NCI-H526 treated with DMSO at 0.1 percent for 48 hours (cell line): Measurements from ENCODE around the gene NLK.
"Not testable (repeated sequence)": the region's sequence is repeated elsewhere in the genome, so short reads cannot be mapped to it uniquely, and the experiment has no call there.

Experiments used
- DNase-seq: peaks from one replicate; lab custom pipeline; 2025; lab: John Stamatoyannopoulos, UW

Gene NLK

DNA sequence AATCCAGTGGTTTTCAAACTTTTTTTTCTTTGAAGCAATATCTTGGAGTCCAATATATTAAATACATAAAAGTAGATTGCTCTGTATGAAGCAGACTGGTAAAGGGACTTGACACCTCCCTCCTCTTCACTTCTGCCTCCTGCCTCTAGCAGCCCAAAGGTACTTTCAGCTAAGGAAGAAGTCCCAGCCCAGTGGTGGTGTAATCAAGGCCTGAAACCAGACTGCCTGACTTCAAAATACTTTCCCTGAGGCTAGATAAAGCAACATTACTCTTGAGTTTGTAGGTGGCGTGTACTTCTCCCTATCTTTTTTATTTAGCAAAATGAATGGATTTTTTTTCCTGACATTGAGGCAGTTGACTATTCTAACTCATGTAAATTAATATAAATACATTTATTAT lies 154.2 kb downstream of the NLK start:
- no peak for DNase-seq

DNA sequence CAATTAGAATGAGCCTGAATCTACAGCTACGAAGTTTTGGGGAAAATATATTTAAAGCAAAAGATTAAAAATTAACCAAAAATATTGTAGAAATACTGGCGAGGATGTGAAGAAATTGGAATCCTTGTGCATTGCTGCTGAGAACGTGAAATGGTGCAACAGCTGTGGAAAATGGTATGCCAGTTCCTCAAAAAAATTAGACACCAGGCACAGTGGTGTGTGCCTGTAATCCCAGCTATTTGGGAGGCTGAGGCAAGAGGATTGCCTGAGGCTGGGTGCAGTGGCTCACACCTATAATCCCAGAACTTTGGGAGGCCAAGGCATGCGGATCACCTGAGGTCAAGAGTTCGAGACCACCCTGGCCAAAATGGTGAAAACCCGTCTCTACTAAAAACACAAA lies 156.6 kb downstream of the NLK start:
- DNase-seq = no peak

DNA sequence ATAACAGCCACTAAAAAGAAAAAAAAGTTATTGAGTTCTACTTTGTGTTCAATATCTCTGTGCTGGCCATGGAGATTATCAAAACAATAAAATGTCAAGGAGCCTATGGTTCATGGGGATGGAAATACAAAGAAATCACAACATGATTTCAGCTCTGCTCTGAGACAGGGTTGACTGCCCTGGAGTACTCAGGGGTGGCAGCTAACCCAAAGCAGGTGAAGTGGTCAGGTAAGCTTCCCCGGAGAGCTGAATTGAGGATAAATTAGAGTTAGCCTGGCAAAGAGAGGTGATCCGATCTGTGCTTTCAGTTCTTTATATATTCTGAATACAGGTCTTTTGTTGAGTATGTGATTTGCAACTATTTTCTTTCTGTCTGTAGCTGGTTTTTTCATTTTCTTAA lies 157.3 kb downstream of the NLK start:
- DNase-seq = no peak

DNA sequence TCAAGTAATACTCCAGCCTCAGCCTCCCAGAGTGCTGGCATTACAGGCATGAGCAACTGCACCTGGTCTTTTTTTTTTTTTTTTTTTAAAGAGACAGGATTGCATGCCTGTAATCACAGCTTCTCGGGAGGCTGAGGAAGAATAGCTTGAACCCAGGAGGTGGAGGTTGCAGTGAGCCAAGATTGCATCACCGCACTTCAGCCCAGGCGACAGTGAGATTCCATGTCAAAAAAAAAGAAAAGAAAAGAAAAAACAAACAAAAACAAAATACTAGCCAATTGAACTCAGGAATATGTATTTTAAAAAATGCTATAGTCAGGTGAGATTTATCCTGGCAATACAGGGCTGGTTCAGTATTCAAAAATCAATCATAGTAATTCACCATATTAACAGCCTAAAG lies 158.8 kb downstream of the NLK start:
- DNase-seq = no peak

DNA sequence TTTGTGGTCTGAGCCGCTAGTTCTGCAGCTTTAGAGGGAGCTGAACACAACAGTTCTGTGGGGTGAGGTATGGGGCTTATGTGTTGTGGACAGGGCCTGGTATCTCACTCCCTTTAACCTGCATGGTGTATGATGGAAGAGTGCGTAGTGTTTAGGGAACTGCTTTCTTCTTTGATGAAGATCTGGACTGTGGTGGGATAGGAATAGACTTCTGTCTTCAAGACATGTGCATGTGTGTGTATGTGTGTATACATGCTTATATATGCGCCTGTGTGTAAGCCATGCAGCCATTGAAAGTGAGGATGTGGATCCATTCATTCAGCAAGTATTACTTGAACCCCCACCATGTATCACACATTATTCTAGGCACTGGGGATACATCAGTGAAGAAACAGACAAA lies 161.8 kb downstream of the NLK start:
- no peak for DNase-seq

DNA sequence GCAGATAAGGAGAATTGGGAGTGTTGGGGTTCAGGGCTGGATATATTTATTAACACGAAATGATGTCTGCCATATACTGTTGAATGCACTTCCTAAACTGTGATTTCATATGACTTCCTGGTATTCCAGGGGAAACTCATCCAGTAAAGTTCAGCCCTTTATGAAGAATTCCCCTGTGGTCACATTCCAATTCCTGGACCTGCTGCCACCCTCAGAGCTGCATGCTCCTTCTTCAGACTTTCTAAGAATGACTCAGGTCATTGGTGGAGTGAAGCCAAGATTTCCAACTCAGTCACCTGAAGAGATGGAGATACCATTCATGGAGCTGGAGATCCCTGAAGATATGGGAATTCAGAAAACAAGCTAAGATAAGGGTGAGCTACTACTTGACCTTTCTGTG lies 162.3 kb downstream of the NLK start:
- no peak for DNase-seq

DNA sequence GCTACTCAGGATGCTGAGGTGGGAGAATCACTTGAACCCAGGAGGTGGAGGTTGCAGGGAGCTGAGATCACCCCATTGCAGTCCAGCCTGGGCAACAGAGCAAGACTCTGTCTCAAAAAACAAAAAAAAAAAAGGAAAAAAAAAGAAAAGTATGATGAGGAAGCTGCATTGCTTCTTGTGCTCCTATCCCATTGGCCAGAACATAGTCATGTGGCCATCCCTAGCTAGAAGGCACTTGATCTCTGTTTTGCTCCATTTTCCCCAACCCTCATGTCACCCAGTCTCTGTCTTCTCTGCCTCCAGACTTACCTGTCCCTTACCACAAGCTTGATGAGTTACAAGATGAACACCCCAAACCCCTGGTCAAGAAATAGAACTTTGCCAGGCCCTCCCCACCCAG lies 163.8 kb downstream of the NLK start:
- no peak for DNase-seq

DNA sequence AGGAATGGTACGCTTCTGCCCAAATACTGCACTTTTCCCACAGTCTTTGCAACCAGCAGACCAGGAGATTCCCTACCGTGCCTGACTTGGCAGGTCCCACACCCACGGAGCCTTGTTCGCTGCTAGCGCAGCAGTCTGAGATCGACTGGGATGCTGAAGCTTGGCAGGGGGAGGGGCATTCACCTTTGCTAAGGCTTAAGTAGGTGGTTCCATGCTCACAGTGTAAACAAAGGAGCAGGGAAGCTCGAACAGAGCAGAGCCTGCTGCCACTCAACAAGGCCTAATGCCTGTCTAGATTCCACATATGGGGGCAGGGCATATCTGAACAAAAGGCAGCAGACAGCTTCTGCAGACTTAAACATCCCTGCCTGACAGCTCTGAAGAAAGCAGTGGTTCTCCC lies 169.3 kb downstream of the NLK start:
- DNase-seq = no peak

DNA sequence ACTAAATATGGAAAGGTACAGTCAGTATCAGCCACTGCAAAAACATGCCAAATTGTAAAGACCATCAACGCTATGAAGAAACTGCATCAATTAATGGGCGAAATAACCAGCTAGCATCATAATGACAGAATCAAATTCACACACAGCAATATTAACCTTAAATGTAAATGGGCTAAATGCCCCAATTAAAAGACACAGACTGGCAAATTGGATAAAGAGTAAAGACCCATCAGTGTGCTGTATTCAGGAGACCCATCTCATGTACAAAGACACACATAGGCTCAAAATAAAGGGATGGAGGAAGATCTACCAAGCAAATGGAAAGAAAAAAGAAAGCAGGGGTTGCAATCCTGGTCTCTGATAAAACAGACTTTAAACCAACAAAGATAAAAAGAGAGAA lies 171.1 kb downstream of the NLK start:
- DNase-seq = not testable (repeated sequence)

GRCh38 chr17:28216052-28216451 lies 173.6 kb downstream of the NLK start:
- no peak for DNase-seq

- no peak for DNase-seq
Observed at GRCh38 chr17:28216528-28216927, 174.1 kb downstream of the NLK start.

DNA sequence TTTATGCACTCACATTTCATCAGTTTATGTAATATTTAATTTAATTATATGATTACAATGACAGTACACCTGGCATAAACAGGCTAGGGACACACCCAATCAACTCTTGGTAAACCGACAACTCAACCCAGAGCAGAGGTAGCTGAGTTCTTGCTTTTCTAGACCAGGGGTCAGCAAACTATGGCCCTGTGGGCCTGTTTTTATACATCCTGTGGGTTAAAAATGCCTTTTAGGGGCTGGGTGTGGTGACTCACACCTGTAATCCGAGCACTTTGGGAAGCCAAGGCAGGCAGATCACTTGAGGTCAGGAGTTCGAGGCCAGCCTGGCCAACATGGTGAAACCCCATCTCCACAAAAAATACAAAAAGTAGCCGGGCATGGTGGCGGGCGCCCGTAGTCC lies 177.3 kb downstream of the NLK start:
- DNase-seq = no peak

GRCh38 chr17:28221751-28222414 lies 179.4 kb downstream of the NLK start:
- no peak for DNase-seq

- no peak for DNase-seq
Observed at GRCh38 chr17:28225271-28225670, 182.8 kb downstream of the NLK start.

GRCh38 chr17:28225867-28226266 lies 183.4 kb downstream of the NLK start:
- no peak for DNase-seq

GRCh38 chr17:28226563-28227315 lies 184.3 kb downstream of the NLK start:
- no peak for DNase-seq

- peak; percentile 97 for DNase-seq
Observed at GRCh38 chr17:28227316-28228108, 185.0 kb downstream of the NLK start.

- no peak for DNase-seq
Observed at GRCh38 chr17:28228109-28228840, 185.8 kb downstream of the NLK start.

DNA sequence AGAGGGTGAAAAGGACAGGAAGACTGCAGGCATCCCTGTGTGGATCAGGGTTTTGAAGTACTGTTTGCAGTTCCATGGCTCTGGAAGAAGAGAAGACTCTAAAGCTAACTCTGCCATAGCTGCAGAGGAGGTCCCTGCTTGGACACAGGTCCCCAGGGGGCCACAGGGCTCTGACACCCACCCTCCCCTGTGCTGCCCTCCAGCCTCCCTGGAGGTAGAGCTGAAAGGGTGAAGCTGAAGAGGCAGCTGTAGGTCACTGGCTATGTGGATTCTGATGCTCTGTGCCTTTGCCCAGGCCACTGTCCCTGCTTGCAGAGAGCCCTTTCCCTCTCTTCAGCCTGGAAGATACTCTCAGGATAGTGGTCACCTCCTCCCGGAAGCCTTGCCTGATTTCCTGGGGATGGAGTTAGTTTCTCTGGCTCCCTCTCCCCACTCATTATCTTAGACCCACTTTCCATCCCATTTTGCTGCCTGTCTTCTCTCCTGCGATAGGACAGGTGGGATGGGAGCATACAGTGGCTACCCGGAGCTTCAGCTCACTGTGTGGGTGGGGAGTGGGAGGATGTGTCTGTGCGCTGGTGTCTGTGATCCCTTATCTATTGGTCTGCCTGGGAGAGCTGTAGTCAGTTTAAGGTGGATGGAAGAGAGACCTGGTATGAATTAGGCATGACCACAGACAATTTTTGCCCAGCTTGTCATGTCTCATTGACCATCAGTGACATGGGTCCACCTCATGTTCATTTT lies 186.7 kb downstream of the NLK start:
- no peak for DNase-seq

GRCh38 chr17:28230011-28230410 lies 187.5 kb downstream of the NLK start:
- no peak for DNase-seq

DNA sequence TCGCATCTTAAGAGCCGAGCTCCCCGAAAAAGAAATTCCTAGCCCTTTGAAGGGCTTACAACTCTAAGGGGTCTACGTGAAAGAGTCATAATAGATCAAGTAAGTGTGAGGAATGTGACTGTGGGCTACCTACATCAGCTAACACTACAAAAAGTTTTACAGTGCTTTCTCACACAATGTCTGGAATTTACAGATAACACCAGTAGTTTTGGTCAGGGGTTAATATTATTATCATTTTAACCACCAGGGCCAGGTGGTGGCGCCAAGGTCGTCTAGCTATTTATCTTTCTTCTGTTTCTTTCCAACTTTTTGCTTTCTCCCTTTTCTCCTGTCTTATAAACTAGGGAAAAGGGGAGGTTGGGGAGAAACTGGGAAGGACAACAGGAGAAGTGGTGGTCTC lies 188.1 kb downstream of the NLK start:
- DNase-seq = not testable (repeated sequence)

DNA sequence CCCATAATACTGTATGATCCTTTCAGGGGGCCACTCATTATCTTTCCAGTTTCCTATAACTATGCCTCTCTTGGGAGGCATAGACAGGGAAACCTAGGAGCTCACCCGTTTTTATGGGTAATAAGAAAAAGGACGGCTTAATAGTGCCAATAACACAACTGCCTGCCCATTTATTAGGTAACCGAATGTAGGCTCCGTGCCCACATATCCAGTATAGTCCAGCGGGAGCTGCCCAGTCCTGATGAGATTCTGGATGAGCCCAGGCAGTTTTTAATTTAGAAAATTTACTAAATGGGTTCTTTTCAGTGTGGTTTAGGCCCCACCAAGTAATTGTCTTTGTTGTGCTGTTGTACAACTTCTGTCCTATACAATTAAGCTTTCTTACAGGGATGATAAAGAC lies 189.1 kb downstream of the NLK start:
- not testable (repeated sequence) for DNase-seq
